Erythroblast (primary cell): Measurements from ENCODE around the gene TMIGD1.
"Not testable (repeated sequence)": the region's sequence is repeated elsewhere in the genome, so short reads cannot be mapped to it uniquely, and the experiment has no call there.

Source experiments
- GATA1 ChIP-seq: IDR thresholded peaks from 2 replicates; pipeline ENCODE4 v1.6.1; 2011; ENCODE audit warnings: low read depth, mild to moderate bottlenecking, control low read depth, low read length, moderate library complexity
- POLR2A ChIP-seq: IDR thresholded peaks from 2 replicates; pipeline ENCODE4 v1.6.1; 2011; ENCODE audit warnings: mild to moderate bottlenecking, low read length

DNA sequence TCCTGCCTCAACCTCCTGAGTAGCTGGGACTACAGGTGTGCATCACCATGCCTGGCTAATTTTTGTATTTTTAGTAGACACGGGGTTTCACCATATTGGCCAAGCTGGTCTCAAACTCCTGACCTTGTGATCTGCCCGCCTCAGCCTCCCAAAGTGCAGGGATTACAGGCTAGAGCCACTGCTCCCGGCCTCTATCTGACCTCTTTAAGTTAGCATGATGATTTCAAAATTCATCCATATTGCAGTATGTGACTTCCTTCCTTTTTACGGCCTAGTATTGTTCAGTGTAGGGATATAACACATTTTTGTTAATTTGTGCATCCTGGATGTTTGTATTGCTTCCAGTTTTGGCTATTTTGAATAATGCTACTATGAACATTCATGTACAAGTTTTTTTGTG, 17.4 kb upstream of the TMIGD1 start:
- TF ChIP-seq POLR2A, GATA1: not testable (repeated sequence)
